CD4-positive, alpha-beta memory T cell (primary cell): ENCODE data around the gene CD99. TPM values are rescaled to one million over a fixed set of nuclear protein-coding genes. Genes with fewer than 3 reads are reported as not detected.
A peak's percentile ranks its signal among the peaks of the same experiment; 100 is the strongest.

Experiments
- CTCF ChIA-PET: fragments of 350-600 bp; sonication (Branson Sonifier 250); formaldehyde crosslinking; loops from one replicate; lab custom pipeline; 2021; ENCODE audit warnings: inconsistent platforms; ENCODE audit not compliant: partially characterized antibody; lab: Charles Lee
- POLR2A ChIA-PET: fragments of 350-600 bp; sonication (Branson Sonifier 250); formaldehyde crosslinking; loops from one replicate; lab custom pipeline; 2021; ENCODE audit not compliant: partially characterized antibody; lab: Charles Lee
- DNase-seq, 5 donors: peaks; one replicate each; pipeline versions ENCODE4 v3.0.0 to v3.0.0-alpha.2; 2020 to 2022; ENCODE audit warnings: mixed read lengths in 1 of 5
- H3K27ac ChIP-seq: one replicate; pipeline ENCODE4 v1.7.0; 2013; ENCODE audit warnings: low read depth, low read length
- H3K27me3 ChIP-seq: 2 replicates; pipeline ENCODE4 v1.7.0; 2013; ENCODE audit warnings: mild to moderate bottlenecking, low read length, moderate library complexity; ENCODE audit not compliant: insufficient read depth
- H3K36me3 ChIP-seq: 2 replicates; pipeline ENCODE4 v1.7.0; 2013; ENCODE audit warnings: mild to moderate bottlenecking, low read length, moderate library complexity; ENCODE audit not compliant: insufficient read depth
- H3K4me1 ChIP-seq: 2 replicates; pipeline ENCODE4 v1.7.0; 2013; ENCODE audit warnings: mild to moderate bottlenecking, low read length, moderate library complexity; ENCODE audit not compliant: insufficient read depth
- H3K4me3 ChIP-seq, 2 donors: one replicate each; pipeline ENCODE4 v1.7.0; 2013; ENCODE audit warnings: low read length in 2 of 2, mild to moderate bottlenecking in 1 of 2
- H3K9me3 ChIP-seq, 2 donors: one replicate each; pipeline ENCODE4 v1.7.0; 2013; ENCODE audit warnings: low read length in 2 of 2, control low read depth in 1 of 2; ENCODE audit not compliant: control insufficient read depth in 1 of 2
- H3K27ac Mint-ChIP-seq, 7 donors: one replicate each; pipeline ENCODE4 v1.8.0; 2020 to 2021; ENCODE audit warnings: mixed read lengths in 7 of 7, mild to moderate bottlenecking in 6 of 7, inconsistent platforms in 3 of 7, moderate library complexity in 3 of 7
- H3K27me3 Mint-ChIP-seq, 2 donors: one replicate each; pipeline ENCODE4 v1.8.0; 2020 to 2021; ENCODE audit warnings: mixed read lengths in 2 of 2
- H3K36me3 Mint-ChIP-seq, 2 donors: one replicate each; pipeline ENCODE4 v1.8.0; 2020 to 2021; ENCODE audit warnings: mixed read lengths in 2 of 2, inconsistent platforms in 1 of 2, mild to moderate bottlenecking in 1 of 2
- H3K4me1 Mint-ChIP-seq, 4 donors: one replicate each; pipeline ENCODE4 v1.8.0; 2020 to 2021; ENCODE audit warnings: mixed read lengths in 4 of 4, mild to moderate bottlenecking in 1 of 4
- H3K4me3 Mint-ChIP-seq, 8 donors: one replicate each; pipeline ENCODE4 v1.8.0; 2020 to 2021; ENCODE audit warnings: mixed read lengths in 8 of 8, mild to moderate bottlenecking in 7 of 8, moderate library complexity in 6 of 8, inconsistent platforms in 3 of 8
- H3K9me3 Mint-ChIP-seq, 8 donors: one replicate each; pipeline ENCODE4 v1.8.0; 2020 to 2021; ENCODE audit warnings: mixed read lengths in 8 of 8, mild to moderate bottlenecking in 5 of 8, inconsistent platforms in 3 of 8, moderate library complexity in 1 of 8
- intact Hi-C: fragments of 100-400 bp; cut with micrococcal nuclease; formaldehyde crosslinking; loops from one replicate; pipeline ENCODE4 v1.15.1; 2023
- polyA plus RNA-seq, 2 donors: library from polyadenylated mRNA; unstranded; fragments of 300-500 nt; fragmentation: Illumina TruSeq; gene quantifications; one replicate each; pipeline ENCODE4 v1.2.3, GENCODE V29; 2021
- total RNA-seq, 2 experiments: library from RNA; stranded (reverse); gene quantifications; one replicate each; pipeline ENCODE4 v1.2.3, GENCODE V29; 2021

The CD99 gene
- total and polyA plus RNA-seq, 4 experiments from 2014 or later: 283 to 400 (median 339) TPM

GRCh38 chrX:2676794-2677675 lies 14.1 kb upstream of the CD99 start:
- Mint-ChIP-seq H3K27ac (no peak overlapping the region), H3K4me1 (no peaks in the 10 kb centered on the region), H3K9me3 (peaks cover 0 to 1% (median 0%) of the 10 kb centered on the region in 8 donors), H3K27me3 (no peaks in the 10 kb centered on the region), H3K4me3 (no peak overlapping the region), H3K36me3 (peaks cover 2 to 20% of the 10 kb centered on the region in 2 donors)
- no peaks in the 10 kb centered on the region for H3K27me3 ChIP-seq
- H3K36me3 ChIP-seq: no peaks in the 10 kb centered on the region
- ChIA-PET CTCF (no interaction called here), POLR2A (no interaction called here)
- no peaks in the 10 kb centered on the region for H3K9me3 ChIP-seq
- DNase-seq: no peak
- H3K4me1 ChIP-seq: no peaks in the 10 kb centered on the region
- intact Hi-C loops: no loop called here
- H3K4me3 ChIP-seq: no peak overlapping the region
- no peak overlapping the region for H3K27ac ChIP-seq

DNA sequence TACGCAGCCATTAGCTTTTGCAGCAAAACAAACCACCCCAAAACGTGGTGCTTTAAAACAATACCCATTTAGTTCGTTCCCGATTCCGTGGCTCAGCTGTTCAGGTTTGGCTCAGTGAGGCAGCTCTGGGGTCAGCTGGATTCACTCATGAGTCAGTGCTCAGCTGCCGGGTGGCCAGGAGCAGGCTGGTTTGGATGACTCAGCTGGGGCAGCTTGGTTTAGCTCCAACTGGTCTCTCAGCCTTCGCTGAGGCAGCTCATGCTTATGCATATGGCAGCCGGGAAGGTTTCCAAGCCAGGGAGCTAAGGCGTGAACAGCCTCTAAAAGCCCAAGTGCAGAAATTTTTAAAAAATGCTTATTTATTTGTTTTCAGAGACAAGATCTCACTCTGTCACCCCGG lies 13.3 kb upstream of the CD99 start:
- Mint-ChIP-seq H3K4me3 (no peak overlapping the region), H3K4me1 (no peaks in the 10 kb centered on the region), H3K36me3 (peaks cover 2 to 20% of the 10 kb centered on the region in 2 donors), H3K27me3 (no peaks in the 10 kb centered on the region), H3K27ac (no peak overlapping the region), H3K9me3 (peaks cover 0 to 1% (median 0%) of the 10 kb centered on the region in 8 donors)
- Histone ChIP-seq H3K27ac (no peak overlapping the region), H3K27me3 (no peaks in the 10 kb centered on the region), H3K4me3 (no peak overlapping the region), H3K4me1 (no peaks in the 10 kb centered on the region), H3K9me3 (no peaks in the 10 kb centered on the region), H3K36me3 (no peaks in the 10 kb centered on the region)
- ChIA-PET CTCF (no interaction called here), POLR2A (no interaction called here)
- DNase-seq: no peak
- intact Hi-C loops: no loop called here

DNA sequence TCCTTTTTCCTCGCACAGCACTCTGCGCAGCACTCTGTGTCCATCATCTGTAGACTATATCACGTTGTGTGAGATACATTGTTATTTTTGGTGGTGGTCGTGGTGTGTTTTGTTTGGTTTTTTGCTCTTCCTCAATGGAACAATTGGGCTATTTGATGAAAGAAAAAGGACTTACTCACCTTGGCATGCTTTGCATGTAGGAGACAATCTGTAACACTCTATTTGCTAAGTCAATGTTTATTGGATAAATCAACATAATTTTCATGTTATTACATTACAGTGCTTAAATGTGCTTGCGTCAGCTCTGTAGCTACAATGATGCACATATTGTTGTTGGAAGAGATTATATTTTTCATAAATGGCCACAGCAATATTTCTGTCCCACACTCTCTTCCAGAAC lies 12.5 kb upstream of the CD99 start:
- POLR2A ChIA-PET: no interaction called here
- no peaks in the 10 kb centered on the region for H3K27me3 Mint-ChIP-seq
- peaks cover 2 to 20% of the 10 kb centered on the region in 2 donors for H3K36me3 Mint-ChIP-seq
- no peaks in the 10 kb centered on the region for H3K4me1 ChIP-seq
- H3K36me3 ChIP-seq: no peaks in the 10 kb centered on the region
- H3K27me3 ChIP-seq: no peaks in the 10 kb centered on the region
- no peak for DNase-seq
- H3K9me3 Mint-ChIP-seq: peaks cover 0 to 1% (median 0%) of the 10 kb centered on the region in 8 donors
- no peak overlapping the region for H3K4me3 ChIP-seq
- no peak overlapping the region for H3K4me3 Mint-ChIP-seq
- intact Hi-C loops: no loop called here
- no peaks in the 10 kb centered on the region for H3K4me1 Mint-ChIP-seq
- CTCF ChIA-PET: no interaction called here
- no peak overlapping the region for H3K27ac ChIP-seq
- no peaks in the 10 kb centered on the region for H3K9me3 ChIP-seq
- peak overlapping the region in 1 of 7 donors; percentile 0 for H3K27ac Mint-ChIP-seq

DNA sequence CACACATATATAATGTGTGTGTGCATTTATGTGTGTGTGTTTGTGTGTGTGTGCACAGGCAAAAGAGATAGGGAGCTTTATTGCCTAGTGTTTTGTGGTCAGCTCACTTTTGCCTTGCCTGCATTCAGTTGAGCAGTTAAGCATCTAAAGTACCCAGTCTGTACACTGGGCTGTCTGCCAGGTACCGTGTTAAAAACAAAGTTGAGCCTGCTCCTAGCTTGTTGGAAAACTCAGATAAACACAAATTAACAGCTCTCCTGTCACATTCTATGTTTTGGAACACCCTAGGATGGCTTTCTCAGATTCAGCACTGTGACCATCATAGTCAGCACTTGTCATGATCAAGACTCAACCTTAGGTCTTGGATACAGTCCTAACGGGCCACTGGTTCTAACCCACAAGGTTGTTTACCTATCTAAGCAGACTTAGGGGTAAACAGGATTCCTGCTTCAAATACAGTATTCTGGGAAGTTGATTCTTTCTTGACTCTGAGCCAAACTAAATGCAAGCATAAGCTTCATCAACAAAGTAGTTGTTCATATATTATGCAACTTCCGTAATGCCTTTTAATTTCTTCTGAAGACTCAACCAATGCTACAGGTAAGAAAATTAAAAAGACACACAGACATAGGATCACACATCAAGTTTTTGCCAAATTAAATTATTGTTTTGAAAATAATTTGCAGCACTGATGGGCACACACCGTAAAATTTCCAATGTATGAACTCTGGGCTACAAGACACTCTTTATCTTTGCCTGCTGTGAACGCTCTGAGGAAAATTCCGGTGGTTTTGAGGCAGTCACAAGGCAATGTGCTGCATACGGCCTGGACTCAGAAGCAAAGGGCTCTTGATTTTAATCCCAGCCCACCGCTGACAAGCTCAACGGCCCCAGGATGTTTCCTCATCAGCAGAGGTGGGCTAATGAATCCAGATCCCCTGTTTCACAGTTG lies 11.3 kb upstream of the CD99 start:
- no peaks in the 10 kb centered on the region for H3K27me3 ChIP-seq
- Mint-ChIP-seq H3K4me1 (no peaks in the 10 kb centered on the region), H3K27me3 (no peaks in the 10 kb centered on the region), H3K4me3 (no peak overlapping the region), H3K27ac (no peak overlapping the region), H3K36me3 (peaks cover 0 to 25% of the 10 kb centered on the region in 2 donors), H3K9me3 (peaks cover 0 to 1% (median 0%) of the 10 kb centered on the region in 8 donors)
- DNase-seq: no peak
- intact Hi-C loops: no loop called here
- POLR2A ChIA-PET: no interaction called here
- no peak overlapping the region for H3K4me3 ChIP-seq
- H3K36me3 ChIP-seq: no peaks in the 10 kb centered on the region
- H3K9me3 ChIP-seq: no peaks in the 10 kb centered on the region
- CTCF ChIA-PET: no interaction called here
- H3K4me1 ChIP-seq: no peaks in the 10 kb centered on the region
- H3K27ac ChIP-seq: no peak overlapping the region

- Mint-ChIP-seq H3K27me3 (no peaks in the 10 kb centered on the region), H3K36me3 (peaks cover 0 to 25% of the 10 kb centered on the region in 2 donors), H3K27ac (peak overlapping the region in 1 of 7 donors; percentile 26), H3K4me1 (no peaks in the 10 kb centered on the region), H3K4me3 (no peak overlapping the region), H3K9me3 (peaks cover 0 to 1% (median 0%) of the 10 kb centered on the region in 8 donors)
- Histone ChIP-seq H3K9me3 (no peaks in the 10 kb centered on the region), H3K27ac (no peak overlapping the region), H3K27me3 (no peaks in the 10 kb centered on the region), H3K4me1 (no peaks in the 10 kb centered on the region), H3K4me3 (no peak overlapping the region), H3K36me3 (no peaks in the 10 kb centered on the region)
- POLR2A ChIA-PET: no interaction called here
- DNase-seq: no peak
- intact Hi-C loops: no loop called here
- CTCF ChIA-PET: no interaction called here
Measured at GRCh38 chrX:2680486-2681348, 10.4 kb upstream of the CD99 start.

- ChIA-PET POLR2A (no interaction called here), CTCF (no interaction called here)
- no peak overlapping the region for H3K4me3 Mint-ChIP-seq
Measured at GRCh38 chrX:2682565-2683177, 8.4 kb upstream of the CD99 start.

More at GRCh38 chrX:2682565-2683177, 8.4 kb upstream of the CD99 start:
- no peaks in the 10 kb centered on the region for H3K27me3 ChIP-seq
- H3K27ac ChIP-seq: no peak overlapping the region
- no peak for DNase-seq
- H3K4me1 ChIP-seq: no peaks in the 10 kb centered on the region
- H3K9me3 ChIP-seq: no peaks in the 10 kb centered on the region
- Mint-ChIP-seq H3K27me3 (no peaks in the 10 kb centered on the region), H3K27ac (no peak overlapping the region), H3K9me3 (peaks cover 0 to 1% (median 0%) of the 10 kb centered on the region in 8 donors), H3K36me3 (peaks cover 0 to 19% of the 10 kb centered on the region in 2 donors), H3K4me1 (peaks cover 0 to under 1% (median 0%) of the 10 kb centered on the region in 4 donors)
- no peak overlapping the region for H3K4me3 ChIP-seq
- intact Hi-C loops: no loop called here
- no peaks in the 10 kb centered on the region for H3K36me3 ChIP-seq
